ENCODE results near the gene KCTD5. TPM values are rescaled to one million over a fixed set of nuclear protein-coding genes. Genes with fewer than 3 reads are reported as not detected.
"Not testable (repeated sequence)": the region's sequence is repeated elsewhere in the genome, so short reads cannot be mapped to it uniquely, and the experiment has no call there.

Gene KCTD5
- total and polyA plus RNA-seq, 10 of the 15 experiments (the other 5 are each of a cell fraction or from before 2014, with no cell fraction given): 0.58 to 56.4 (median 37.3) TPM

- ChIA-PET POLR2A (no interaction called here), CTCF (no interaction called here), RAD21 (ENCODE audit: unreplicated experiment) (interaction anchor here (0.8 to 1.3 kb wide), 3 partner anchors 14 to 30 kb away, joined by 3 to 4 read pairs (median 4); no protein-coding TSS in a partner anchor), SMC1A (ENCODE audit: uncharacterized antibody, unreplicated experiment) (interaction anchor here (1.3 kb wide), 1 partner anchor 31 kb away, joined by 3 read pairs; no protein-coding TSS in a partner anchor)
- Histone ChIP-seq H3K9ac (ENCODE audit: control insufficient read depth, insufficient read depth, low read length) (peak overlapping the region; percentile 42), H3K4me3 (peak overlapping the region; percentile 93), H3K27me3 (replicated peaks in 1 of 2; ENCODE audit: control insufficient read depth in 2 of 2, insufficient read depth in 2 of 2, low read length in 1 of 2) (no peaks in the 10 kb centered on the region), H3K27ac (ENCODE audit: control insufficient read depth, insufficient read depth) (peak overlapping the region; percentile 75), H3K4me1 (ENCODE audit: control insufficient read depth, insufficient read depth, low read length) (peaks cover 6% of the 10 kb centered on the region), H4K20me1 (ENCODE audit: control insufficient read depth, insufficient read depth) (peaks cover 7% of the 10 kb centered on the region; the same call in 1 of the 2 replicates), H3K9me3 (replicated peaks; ENCODE audit: control insufficient read depth, insufficient read depth, low read length) (no peaks in the 10 kb centered on the region), H2AFZ (ENCODE audit: control insufficient read depth, low read depth, low read length) (no peak overlapping the region), H3K79me2 (ENCODE audit: control insufficient read depth, insufficient read depth, low read length) (peaks cover 47% of the 10 kb centered on the region), H3K36me3 (ENCODE audit: control insufficient read depth in 2 of 2, insufficient read depth in 2 of 2, low read length in 1 of 2) (peaks cover 0 to 13% of the 10 kb centered on the region in 2 experiments; a peak in 2 of 4 replicates), H3K4me2 (ENCODE audit: control insufficient read depth, insufficient read depth) (peak overlapping the region; percentile 87)
- 27% methylated on average over 19 of the region's 19 CpGs for WGBS (ENCODE audit: insufficient coverage, insufficient replicate concordance, low lambda C conversion rate, missing lambda C conversion rate)
- peak; percentile 1; the same call in 1 of the 3 replicates for ATAC-seq
- TF ChIP-seq JUND (IDR thresholded peaks at IDR 0.05; ENCODE audit: low read depth, low read length) (no peak), POLR2AphosphoS5 (IDR thresholded peaks at IDR 0.05; ENCODE audit: low read length) (0 out of 2 replicates have a peak, but pooled peaks have one; percentile 3)
- in situ Hi-C loops (cut with MboI): no loop called here
- no peak for FAIRE-seq
- intact Hi-C loops (cut with micrococcal nuclease; ENCODE audit: unreplicated experiment): loop anchor here (10.0 kb wide), 1 partner anchor 153 kb away; the partner anchor contains the start of genes CEMP1 and PDPK1
- no TSS peak for BruUV-seq (replicated peaks)
- DNase-seq (ENCODE audit: low read depth, low spot score): no peak
Measured at GRCh38 chr16:2687531-2688308, 5.4 kb downstream of the KCTD5 start.

- FAIRE-seq, CTCF ChIA-PET: not testable (repeated sequence)
- intact Hi-C loops (cut with micrococcal nuclease; ENCODE audit: unreplicated experiment): loop anchor here (10.0 kb wide), 1 partner anchor 155 kb away; the partner anchor contains the start of genes CEMP1 and PDPK1
Measured at GRCh38 chr16:2689422-2689821, 7.1 kb downstream of the KCTD5 start.

More at GRCh38 chr16:2689422-2689821, 7.1 kb downstream of the KCTD5 start:
- POLR2A ChIA-PET; in situ Hi-C loops (cut with MboI); H3K27ac ChIP-seq (ENCODE audit: control insufficient read depth, insufficient read depth); H3K4me1 ChIP-seq (ENCODE audit: control insufficient read depth, insufficient read depth, low read length); H4K20me1 ChIP-seq (ENCODE audit: control insufficient read depth, insufficient read depth); ATAC-seq; H3K4me3 ChIP-seq; H3K4me2 ChIP-seq (ENCODE audit: control insufficient read depth, insufficient read depth); H3K9ac ChIP-seq (ENCODE audit: control insufficient read depth, insufficient read depth, low read length); RAD21 ChIA-PET (ENCODE audit: unreplicated experiment); H3K27me3 ChIP-seq (replicated peaks in 1 of 2; ENCODE audit: control insufficient read depth in 2 of 2, insufficient read depth in 2 of 2, low read length in 1 of 2); DNase-seq (ENCODE audit: low read depth, low spot score); BruUV-seq (replicated peaks); SMC1A ChIA-PET (ENCODE audit: uncharacterized antibody, unreplicated experiment); H2AFZ ChIP-seq (ENCODE audit: control insufficient read depth, low read depth, low read length); H3K9me3 ChIP-seq (replicated peaks; ENCODE audit: control insufficient read depth, insufficient read depth, low read length): not testable (repeated sequence)
- Histone ChIP-seq H3K79me2 (ENCODE audit: control insufficient read depth, insufficient read depth, low read length) (peaks cover 40% of the 10 kb centered on the region), H3K36me3 (ENCODE audit: control insufficient read depth in 2 of 2, insufficient read depth in 2 of 2, low read length in 1 of 2) (peaks cover 0 to 15% of the 10 kb centered on the region in 2 experiments; a peak in 2 of 4 replicates)
- 100% methylated on average over 1 of the region's 13 CpGs for WGBS (ENCODE audit: insufficient coverage, insufficient replicate concordance, low lambda C conversion rate, missing lambda C conversion rate)

Measured in GM12878 (cell line).